ENCODE results near the gene POLR3E.

POLR3E gene

DNA sequence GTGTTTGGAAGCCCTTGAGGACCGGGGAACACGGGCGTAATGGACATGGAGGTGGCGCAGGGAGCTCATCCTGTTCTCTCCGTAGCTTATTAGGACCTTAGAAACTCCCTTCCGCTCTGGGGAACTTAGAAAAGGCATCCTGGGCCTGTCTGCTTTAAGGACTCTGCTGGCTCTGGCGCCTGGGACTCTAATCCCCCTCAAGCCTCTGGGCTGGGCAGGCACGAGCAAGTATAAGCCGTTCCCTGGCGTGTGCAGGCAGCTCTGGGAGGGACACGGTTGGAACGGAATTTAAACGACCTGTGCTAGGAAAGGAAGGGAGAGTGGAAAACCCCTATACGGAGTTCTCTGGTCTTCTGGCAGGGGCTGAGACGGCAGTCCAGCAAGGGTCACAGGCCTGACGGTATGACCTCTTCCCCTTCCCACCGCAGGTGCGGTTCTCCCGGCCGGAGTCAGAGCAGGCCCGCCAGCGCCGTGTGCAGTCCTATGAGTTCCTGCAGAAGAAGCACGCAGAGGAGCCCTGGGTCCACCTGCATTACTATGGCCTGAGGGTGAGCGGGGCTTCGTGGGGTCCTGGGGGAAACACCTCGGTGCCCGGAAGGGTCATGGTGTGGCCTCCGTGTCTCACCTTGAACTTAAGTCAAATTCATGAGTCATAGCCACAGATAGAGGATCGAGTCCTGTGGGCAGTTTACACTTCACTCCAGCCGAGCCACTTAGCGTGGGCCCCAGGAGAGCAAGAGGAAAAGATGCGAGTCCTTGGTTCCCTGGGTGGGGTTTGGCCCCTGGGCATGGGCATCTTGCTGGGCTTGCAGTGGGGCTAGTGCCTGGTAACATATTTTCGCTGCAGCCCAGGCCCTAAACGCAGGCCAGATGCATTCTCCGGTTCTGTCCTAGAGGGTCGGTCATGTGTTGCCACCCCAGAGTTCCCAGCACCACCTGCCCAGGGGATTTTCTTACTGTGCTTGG lies 17.7 kb downstream of the POLR3E start:
- DNase-seq: peak in 1 of 10 donors; percentile 50
- intact Hi-C loops (cut with DNase I): no loop called here

DNA sequence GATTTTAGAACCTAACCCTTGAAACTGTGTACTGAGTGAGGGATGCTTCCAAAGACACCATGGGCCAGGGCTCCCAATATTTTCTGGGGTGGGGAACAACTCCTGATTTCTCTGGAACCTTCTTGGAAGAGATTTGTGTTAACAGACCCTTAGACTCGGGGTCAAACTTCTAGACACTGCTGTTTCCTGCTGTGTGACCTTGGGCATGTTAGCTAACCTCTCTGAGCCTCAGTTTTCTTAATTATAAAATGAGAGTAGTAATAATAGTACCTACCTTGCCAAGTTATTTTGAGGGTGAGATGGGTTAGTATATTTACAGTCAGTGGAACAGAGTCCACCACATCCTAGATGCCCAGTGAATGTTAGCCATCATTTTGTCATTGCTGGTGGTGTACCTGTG lies 18.8 kb downstream of the POLR3E start:
- no peak for DNase-seq
- intact Hi-C loops (cut with DNase I): no loop called here

DNA sequence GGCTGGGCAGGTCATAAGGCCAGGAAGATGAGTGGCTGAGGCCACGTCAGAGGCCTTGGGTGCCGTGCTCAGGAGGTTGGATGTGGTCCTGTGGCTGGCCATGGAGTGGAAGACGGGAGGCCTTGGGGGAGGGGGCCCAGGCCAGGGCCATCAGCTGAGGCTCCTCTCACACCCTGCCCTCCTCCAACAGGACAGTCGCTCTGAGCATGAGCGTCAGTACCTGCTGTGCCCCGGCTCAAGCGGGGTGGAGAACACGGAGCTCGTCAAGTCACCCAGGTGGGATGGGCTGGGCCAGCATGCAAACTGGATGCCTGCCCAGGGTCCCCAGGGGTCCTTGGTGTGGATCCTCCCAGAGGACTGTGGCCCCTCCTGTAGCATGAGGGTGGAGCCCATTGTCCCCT lies 19.2 kb downstream of the POLR3E start:
- peak in 2 of 10 donors; percentile 83 to 86 for DNase-seq
- intact Hi-C loops (cut with DNase I): no loop called here

DNA sequence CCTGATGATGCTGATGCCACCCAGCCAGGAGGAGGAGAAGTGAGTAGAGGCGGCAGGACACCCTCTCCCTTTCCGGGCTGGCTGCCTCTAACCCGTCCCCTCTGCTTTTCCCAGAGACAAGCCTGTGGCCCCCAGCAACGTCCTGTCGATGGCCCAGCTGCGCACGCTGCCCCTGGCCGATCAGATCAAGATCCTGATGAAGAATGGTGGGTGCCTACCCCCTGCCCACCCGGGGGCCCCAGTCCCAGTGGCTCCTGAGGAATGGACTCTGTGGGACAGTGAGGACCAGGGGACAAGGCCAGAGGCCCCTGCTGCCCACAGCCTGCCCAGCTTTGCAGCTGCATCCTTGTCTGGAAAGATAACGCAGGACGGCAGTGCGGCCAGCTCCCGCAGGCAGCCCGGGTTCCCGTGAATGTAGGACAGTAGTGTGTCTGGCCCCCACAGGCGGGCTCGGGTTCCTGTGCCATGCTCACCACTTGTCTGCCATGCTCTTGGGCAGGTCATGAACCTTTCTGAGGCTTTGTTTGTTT lies 19.9 kb downstream of the POLR3E start:
- intact Hi-C loops (cut with DNase I): no loop called here
- DNase-seq: peak in 1 of 10 donors; percentile 70

DNA sequence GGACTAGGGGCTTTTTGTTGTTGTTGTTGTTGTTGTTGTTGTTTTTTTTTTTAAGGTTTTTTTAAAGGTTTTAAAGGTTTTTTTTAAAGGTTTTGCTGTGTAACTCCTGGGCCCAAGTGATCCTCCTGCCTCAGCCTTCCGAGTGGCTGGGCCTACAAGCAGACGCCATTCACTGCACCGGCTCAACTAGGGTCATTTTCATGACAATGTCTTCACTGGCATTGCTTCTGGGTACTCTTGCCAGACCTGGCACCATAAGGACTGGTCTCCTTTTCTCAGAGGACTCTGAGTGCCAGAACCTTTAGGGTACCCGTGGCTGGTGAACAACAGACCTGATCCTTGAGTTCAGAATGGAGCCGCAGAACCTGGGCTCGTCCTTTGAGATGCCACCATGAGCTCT lies 20.4 kb downstream of the POLR3E start:
- DNase-seq: no peak
- intact Hi-C loops (cut with DNase I): no loop called here

DNA sequence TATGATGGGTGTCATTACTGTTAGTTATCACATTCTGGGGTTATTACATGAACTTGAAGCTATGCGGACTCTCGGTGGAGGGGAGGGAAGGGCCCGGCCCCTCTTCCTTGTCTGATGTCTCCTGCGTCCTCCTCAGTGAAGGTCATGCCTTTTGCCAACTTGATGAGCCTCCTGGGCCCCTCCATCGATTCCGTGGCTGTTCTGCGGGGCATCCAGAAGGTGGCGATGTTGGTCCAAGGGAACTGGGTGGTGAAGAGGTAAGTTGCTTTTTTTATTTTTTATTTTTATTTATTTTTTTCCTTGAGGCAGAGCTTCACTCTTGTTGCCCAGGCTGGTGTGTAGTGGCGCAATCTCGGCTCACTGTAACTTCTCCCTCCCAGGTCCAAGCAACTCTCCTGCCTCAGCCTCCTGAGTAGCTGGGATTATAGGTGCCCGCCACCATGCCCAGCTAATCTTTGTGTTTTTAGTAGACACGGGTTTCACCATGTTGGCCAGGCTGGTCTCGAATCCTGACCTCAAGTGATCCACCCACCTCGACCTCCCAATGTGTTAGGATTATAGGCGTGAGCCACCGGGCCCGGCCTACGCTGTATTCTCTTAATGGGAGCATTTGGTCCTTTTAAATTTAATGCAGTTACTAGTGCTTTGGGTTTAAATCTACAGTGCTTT lies 21.6 kb downstream of the POLR3E start:
- intact Hi-C loops (cut with DNase I): no loop called here
- peak in 1 of 10 donors; percentile 75 for DNase-seq

DNA sequence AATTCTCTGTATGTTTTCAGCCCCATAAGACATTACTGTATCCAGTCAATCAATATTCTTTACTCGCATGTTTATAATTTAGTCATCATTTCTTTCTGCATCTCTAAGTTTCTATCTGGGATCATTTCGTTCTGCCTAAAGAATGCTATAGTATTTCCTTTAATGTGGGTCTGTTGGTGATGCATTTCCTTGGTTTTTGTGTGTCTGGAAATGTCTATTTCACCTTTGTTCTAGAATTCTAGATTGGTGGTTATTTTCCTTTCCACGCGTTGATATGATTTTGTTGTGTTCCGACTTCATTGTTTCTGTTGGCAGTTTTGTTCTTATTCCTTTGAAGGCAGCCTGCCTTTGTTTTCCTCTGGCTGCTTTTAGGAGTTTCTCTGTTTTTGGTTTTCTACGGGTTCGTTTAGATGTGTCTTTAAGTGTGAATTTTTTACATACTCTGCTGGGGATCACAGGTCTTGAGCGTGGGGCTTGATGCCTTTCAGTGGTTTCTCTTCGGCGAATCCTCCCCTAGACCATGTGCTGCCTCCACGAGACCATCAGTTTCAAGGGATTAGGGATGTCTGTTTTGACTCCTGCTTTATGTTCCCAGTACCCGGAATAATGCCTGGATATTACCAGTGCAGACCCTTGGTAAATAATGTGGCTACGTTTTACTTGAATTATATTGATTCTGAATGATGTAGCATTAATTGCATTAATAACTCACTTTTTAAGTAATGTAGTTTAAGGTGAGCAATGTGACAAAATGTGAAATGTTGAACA lies 23.5 kb downstream of the POLR3E start:
- peak in 1 of 10 donors; percentile 16 for DNase-seq
- intact Hi-C loops (cut with DNase I): no loop called here

DNA sequence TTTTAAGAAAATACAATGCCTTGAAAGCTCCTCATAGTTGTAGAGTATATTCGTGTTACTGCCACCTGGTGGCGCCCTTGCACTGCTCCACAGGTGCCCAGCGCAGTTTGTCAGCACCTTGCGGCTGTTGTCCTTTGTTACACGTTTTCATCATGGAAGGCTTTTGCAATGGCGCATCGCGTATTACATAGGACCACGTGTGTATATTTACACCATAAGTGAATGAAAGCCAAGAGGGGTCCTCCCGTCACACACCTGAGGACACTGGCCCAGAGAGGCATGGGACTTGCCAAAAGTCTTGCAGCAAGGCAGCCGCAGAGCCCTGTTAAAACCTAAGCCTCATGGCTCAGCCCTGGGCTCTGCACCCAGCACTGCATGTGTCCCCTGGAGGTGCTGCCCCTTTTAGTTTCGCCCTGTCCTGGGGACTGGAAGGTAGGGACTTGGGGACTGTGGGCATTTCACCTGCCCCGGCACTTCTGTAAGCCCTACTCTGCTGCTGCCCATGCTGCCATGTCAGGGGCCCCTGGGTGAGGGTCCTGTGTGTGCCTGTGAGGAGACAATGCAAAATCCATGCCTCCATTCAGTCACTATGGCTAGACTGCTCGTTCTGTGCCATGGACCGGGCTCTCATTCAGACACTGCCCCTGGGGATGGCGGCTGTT lies 24.3 kb downstream of the POLR3E start:
- intact Hi-C loops (cut with DNase I): no loop called here
- peak; percentile 34 to 96 (median 67) for DNase-seq

DNA sequence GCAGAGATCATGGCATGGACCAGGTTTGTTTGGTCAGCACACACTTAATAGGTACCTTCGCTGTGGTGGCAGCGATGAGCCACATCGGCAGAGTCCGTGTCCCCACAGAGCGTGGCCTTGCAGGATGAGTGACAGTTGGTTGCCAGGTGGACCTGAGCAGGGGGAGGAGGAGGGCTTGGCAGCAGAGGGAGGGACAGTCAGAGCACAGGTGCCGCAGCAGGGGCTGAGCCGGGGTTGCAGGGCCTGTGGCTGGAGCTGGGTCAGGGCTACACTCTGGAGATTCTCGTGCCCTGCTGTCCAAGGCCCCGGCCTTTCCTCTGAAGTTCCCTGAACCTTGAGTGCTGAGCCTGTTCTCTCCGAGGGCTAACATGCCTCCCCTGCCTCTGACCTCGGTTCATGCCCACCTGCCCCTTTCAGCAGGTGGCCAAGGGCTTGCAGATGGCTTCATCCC lies 24.8 kb downstream of the POLR3E start:
- peak in 1 of 10 donors; percentile 72 for DNase-seq
- intact Hi-C loops (cut with DNase I): no loop called here

DNA sequence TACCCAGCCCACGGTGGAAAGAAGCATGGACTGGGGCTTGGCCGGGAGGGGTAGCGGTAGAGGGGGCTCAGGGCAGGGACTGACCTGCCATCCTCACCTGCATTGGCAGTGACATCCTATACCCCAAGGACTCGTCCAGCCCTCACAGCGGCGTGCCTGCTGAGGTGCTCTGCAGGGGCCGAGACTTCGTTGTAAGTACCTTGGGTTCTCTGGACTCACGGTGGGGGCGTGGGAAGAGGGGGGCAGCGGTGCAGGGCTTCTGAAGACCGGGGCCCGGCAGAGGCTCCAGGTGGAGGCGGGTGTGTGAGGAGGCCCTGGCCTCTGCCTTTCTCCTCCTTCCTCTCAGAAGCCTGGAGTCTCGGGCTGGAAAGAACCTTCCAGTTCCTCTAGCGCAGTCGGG lies 25.5 kb downstream of the POLR3E start:
- intact Hi-C loops (cut with DNase I): no loop called here
- peak in 1 of 10 donors; percentile 76 for DNase-seq

DNA sequence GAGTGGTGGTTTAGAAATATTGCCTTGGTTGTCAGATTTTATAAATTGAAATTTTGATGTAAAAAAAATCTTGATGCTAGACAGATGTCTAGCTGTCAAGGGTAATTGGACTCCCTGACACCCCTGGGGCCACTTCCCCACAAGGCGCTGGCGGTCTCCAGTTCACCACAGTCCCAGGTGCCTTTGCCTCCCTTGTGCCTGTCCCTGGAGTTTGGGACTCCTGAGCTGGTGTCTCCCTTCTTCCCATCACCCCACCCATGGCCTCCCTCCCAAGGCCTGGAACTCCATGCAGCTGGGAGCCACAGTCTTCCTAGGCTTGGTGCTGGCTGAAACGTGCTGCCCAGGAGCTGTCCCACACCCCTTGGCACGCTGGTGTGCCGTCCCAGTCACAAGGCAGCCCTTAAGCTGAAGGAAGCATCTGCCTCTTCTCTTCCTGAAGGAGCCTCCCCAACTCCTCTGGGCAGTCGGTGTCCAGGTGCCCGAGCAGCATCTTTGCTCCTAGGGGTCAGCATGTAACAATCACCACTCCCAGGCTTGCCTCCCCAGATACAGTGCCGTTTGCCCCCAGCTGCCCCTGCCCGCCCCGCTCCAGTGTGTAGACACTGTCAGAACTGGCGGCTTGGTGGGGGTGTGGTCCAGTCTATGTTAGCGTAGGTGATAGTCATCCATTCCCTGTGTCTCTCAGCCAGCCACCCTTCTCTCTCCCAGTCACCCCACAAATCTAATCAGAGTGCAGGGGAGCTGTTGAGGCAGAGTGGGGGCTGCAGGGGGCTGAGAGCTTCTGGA lies 26.2 kb downstream of the POLR3E start:
- intact Hi-C loops (cut with DNase I): no loop called here
- DNase-seq: peak in 2 of 10 donors; percentile 66 to 70

DNA sequence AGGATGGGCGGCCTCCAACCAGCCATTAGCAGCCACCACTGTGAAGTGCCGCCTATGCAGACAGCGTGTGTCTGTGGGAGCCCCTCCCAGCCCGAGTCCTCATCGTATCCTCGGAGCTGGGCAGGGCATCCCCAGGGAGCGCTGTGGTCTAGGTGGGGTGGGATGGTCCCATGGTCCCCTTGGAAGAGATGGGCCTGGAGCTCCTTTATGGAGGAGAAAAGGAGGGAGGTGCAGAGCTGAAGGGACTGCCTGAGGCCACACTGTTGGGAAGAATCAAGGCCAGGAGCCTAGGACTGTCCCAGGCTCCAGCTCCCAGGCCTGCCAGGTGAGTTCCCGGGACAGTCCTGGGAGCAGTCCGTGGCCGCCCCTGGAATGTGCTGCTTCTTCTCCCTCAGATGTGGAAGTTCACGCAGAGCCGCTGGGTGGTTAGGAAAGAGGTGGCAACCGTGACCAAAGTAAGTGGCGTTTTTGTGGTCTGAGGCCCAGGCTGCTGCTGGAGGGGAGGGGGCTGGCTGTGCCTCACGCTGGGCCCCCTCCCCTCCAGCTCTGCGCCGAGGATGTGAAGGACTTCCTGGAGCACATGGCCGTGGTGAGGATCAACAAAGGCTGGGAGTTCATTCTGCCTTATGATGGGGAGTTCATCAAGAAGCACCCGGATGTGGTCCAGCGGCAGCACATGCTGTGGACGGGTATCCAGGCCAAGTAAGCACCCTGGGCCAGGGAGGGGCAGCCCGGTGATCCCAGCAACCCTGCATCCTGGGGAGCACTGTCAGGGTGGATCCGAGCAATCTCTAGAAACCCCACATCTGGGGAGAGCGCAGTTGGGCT lies 27.0 kb downstream of the POLR3E start:
- DNase-seq: peak in 2 of 10 donors; percentile 73
- intact Hi-C loops (cut with DNase I): no loop called here

DNA sequence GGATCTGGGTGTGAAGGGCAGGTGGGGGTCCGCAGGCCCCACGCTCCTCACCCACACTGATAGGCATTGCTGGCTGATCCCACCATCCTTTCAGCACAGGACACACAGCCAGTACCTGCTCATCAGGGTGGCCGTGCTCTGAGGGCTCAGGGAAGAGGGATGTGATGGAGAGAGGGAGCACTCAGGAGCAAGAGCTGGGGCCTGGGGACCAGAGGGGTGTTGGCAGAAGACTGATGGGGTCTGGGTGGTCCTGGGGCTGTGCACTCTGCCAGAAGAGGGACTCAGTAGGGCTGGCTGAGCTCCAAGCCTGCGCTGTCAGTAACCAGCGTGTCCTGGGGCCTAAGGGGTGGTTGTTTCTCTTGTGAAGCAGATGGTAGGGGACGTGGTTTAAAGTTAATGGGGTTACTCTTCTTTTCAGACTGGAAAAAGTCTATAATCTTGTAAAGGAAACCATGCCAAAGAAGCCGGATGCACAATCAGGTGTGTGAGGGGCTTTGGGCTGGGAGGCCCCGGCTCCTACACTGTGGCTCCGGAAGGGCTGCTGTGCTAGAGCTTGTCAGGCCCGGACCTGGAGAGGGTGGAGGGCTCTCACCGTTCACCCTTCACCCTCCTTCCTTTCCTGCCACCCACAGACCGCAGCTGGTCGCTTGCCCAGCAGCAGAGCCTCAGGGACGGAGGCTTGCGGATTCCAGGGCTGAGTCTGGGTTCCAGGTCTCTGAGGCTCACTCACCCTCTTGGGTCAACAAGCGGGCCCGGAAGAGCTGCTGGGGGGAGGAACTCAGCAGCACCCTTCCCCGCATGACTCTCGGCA lies 27.8 kb downstream of the POLR3E start:
- DNase-seq: peak in 2 of 10 donors; percentile 34 to 75
- intact Hi-C loops (cut with DNase I): no loop called here

DNA sequence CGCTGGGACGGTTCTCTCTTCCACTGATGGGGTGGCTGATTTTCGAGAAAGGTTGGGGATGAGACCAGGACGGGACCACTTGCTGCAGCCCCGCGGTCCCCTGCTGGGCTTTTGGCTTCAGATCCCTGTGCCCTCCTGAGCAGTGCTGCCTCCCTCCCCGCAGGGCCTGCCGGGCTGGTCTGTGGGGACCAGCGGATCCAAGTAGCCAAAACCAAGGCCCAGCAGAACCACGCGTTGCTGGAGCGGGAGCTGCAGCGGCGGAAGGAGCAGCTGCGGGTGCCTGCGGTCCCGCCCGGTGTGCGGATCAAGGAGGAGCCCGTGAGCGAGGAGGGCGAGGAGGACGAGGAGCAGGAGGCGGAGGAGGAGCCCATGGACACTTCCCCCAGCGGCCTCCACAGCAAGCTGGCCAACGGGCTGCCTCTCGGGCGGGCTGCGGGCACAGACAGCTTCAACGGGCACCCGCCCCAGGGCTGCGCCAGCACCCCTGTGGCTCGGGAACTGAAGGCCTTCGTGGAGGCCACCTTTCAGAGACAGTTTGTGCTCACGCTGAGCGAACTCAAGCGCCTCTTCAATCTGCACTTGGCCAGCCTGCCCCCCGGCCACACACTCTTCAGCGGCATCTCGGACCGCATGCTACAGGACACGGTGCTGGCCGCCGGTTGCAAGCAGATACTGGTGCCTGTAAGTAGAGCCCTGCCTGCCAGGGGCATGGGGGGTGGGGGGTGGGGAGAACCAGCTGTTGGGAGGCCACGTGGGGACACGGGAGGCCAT lies 28.6 kb downstream of the POLR3E start:
- intact Hi-C loops (cut with DNase I): no loop called here
- DNase-seq: peak in 1 of 10 donors; percentile 76

DNA sequence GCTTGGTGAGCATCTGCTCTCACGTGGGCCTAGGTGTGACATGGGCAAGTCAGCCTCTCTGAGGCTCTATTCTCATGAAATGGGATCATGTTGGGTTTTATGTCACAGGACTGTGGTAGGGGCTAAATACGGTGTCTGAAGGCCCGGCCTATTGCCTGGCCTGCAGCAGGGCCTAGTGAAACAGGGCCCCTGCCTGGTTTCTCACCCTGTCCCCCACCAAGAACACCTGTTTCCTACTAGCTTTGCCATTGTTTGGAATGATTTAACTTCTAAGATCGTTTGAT lies 29.1 kb downstream of the POLR3E start:
- intact Hi-C loops (cut with DNase I): no loop called here
- DNase-seq: no peak

DNA sequence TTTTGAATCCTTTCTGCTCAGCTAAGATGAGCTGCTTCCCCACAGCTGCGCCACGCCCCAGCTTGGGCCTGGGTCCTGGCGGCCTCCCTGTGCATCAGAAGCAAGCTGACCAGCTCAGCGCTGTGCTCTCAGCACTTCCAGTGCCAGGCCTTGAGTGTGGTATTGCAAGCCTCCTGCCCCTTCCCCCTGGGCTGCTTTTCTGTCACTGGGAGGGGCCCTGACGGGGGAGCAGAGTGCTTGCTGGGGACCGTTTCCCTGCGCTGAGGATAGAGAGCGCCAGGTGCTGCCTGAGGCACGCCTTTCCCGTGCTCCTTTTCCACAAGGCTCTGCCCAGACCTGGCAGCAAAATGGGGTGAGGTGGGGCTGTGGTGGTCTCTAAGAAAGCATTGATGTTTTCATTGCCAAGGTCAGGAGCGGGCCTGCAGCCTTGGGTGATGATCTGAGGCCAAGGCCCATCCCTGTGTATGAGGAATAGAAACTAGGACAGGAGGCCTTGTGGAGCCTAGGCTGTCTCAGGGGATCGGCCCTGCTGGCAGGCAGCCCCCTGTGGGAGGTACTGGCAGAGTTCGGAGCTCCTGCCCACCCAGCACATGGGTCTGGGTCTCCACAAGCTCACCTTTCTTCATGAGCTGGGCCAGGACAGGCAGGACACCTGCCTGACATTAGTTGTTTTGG lies 29.7 kb downstream of the POLR3E start:
- intact Hi-C loops (cut with DNase I): no loop called here

DNA sequence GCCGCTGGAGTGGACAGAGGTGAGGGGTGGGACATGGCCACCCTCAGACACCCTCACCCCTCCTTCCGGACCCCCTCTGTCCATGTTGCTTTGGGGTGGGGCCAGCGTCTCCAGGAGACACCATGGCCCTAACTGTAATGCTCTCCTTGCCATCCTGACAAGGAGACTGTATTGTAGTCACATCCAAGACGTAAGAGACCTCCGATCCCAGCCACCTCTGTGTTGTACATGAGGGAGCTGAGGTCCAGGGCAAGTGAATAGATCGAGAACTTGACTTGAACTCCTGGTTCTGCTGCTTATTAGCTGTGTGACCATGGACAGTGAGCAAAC lies 30.2 kb downstream of the POLR3E start:
- no peak for DNase-seq
- intact Hi-C loops (cut with DNase I): no loop called here

More for the DNA sequence above, 29.7 kb downstream of the POLR3E start:
- peak in 2 of 10 donors; percentile 44 to 63 for DNase-seq
